Measurements from ENCODE around the gene GJD3. TPM values are rescaled to one million over a fixed set of nuclear protein-coding genes. Genes with fewer than 3 reads are reported as not detected.
A peak's percentile ranks its signal among the peaks of the same experiment; 100 is the strongest.
"Not testable (repeated sequence)": the region's sequence is repeated elsewhere in the genome, so short reads cannot be mapped to it uniquely, and the experiment has no call there.

GJD3 gene
- total RNA-seq, 4 donors from 2014 or later: 0.83 to 3.8 TPM; not detected in 2

- intact Hi-C loops (cut with DNase I; ENCODE audit: low total_unique reads): no loop called here
- H3K4me3 ChIP-seq: no peak overlapping the region
- no peaks in the 10 kb centered on the region for H3K9me3 ChIP-seq
- no peaks in the 10 kb centered on the region for H3K36me3 ChIP-seq
- no peak overlapping the region for H3K27ac ChIP-seq
- no peaks in the 10 kb centered on the region for H3K27me3 ChIP-seq
- no peaks in the 10 kb centered on the region for H3K4me1 ChIP-seq
- DNase-seq: no peak
- TF ChIP-seq CTCF (IDR thresholded peaks at IDR 0.05) (no peak), POLR2A (IDR thresholded peaks at IDR 0.05) (no peak)
Observed at GRCh38 chr17:40407460-40407859, 42.9 kb upstream of the GJD3 start.

DNA sequence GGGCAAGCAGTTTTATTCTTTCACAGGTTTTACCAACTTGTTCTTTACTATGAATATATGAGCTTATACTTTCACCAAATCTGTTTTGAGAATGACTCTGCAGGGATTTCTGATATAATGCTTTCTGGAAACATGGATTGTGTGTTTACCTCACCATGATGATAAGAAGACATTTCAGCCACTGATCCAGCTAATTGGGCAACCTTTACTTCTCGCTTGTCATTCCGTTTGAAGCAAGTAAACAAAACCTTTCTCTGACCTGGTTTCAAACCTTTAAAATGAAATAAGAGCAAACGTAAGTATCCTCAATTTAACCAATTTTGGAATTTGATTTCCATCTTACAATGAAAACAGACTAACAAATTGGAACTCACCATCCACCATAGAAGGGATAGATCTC, 39.5 kb upstream of the GJD3 start:
- no peak for DNase-seq
- no peaks in the 10 kb centered on the region for H3K27me3 ChIP-seq
- TF ChIP-seq CTCF (IDR thresholded peaks at IDR 0.05) (no peak), POLR2A (IDR thresholded peaks at IDR 0.05) (no peak)
- no peaks in the 10 kb centered on the region for H3K9me3 ChIP-seq
- H3K36me3 ChIP-seq: no peaks in the 10 kb centered on the region
- no peak overlapping the region for H3K27ac ChIP-seq
- no peak overlapping the region for H3K4me3 ChIP-seq
- no peaks in the 10 kb centered on the region for H3K4me1 ChIP-seq
- intact Hi-C loops (cut with DNase I; ENCODE audit: low total_unique reads): no loop called here

DNA sequence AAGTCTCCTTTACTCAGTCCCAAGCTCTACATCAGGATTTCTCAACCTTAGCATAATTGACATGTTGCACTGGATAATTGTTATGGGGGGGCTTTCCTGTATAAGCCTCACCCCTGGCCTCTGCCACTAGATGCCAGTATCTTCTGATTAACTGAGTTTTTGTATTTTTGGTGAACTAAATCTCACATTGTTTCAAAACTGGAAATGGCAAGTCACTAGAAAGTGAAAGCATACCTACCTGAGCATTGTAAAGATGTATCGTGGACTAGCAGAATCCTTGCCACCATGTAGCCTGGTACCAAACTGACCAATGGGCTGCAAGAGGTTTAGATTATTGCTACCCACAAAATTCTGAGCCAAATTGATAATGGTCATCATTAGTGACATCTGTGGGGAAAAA, 38.1 kb upstream of the GJD3 start:
- H3K27ac ChIP-seq: no peak overlapping the region
- no peaks in the 10 kb centered on the region for H3K36me3 ChIP-seq
- no peak for DNase-seq
- H3K4me1 ChIP-seq: no peaks in the 10 kb centered on the region
- no peak overlapping the region for H3K4me3 ChIP-seq
- H3K27me3 ChIP-seq: no peaks in the 10 kb centered on the region
- no peaks in the 10 kb centered on the region for H3K9me3 ChIP-seq
- TF ChIP-seq CTCF (IDR thresholded peaks at IDR 0.05) (no peak), POLR2A (IDR thresholded peaks at IDR 0.05) (no peak)
- intact Hi-C loops (cut with DNase I; ENCODE audit: low total_unique reads): no loop called here

- H3K27ac ChIP-seq: no peak overlapping the region
- H3K36me3 ChIP-seq: no peaks in the 10 kb centered on the region
- TF ChIP-seq CTCF (IDR thresholded peaks at IDR 0.05) (peak; percentile 46 to 66 (median 56)), POLR2A (IDR thresholded peaks at IDR 0.05) (no peak)
- no peaks in the 10 kb centered on the region for H3K4me1 ChIP-seq
- no peaks in the 10 kb centered on the region for H3K27me3 ChIP-seq
- intact Hi-C loops (cut with DNase I; ENCODE audit: low total_unique reads): loop anchor here (10.0 kb wide), 1 partner anchor 126 kb away; no protein-coding TSS in a partner anchor
- no peak for DNase-seq
- no peaks in the 10 kb centered on the region for H3K9me3 ChIP-seq
- H3K4me3 ChIP-seq: no peak overlapping the region
Observed at GRCh38 chr17:40399185-40399584, 34.6 kb upstream of the GJD3 start.

DNA sequence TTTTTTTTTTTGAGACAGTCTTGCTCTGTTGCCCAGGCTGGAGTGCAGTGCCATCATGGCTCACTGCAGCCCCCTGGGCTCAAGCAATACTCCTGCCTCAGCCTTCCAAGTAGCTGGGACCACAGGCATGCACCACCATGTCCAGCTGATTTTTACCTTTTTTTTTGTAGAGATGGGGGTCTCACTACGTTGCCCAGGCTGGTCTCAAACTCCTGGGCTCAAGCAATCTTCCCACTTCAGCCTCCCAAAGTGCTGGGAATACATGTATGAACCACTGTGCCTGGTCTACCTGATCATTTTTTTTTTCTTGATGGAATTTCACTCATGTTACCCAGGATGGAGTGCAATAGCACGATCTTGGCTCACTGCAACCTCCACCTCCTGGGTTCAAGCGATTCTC, 22.0 kb upstream of the GJD3 start:
- H3K36me3 ChIP-seq; H3K27ac ChIP-seq; intact Hi-C loops (cut with DNase I; ENCODE audit: low total_unique reads); H3K27me3 ChIP-seq; DNase-seq; H3K9me3 ChIP-seq; H3K4me3 ChIP-seq; H3K4me1 ChIP-seq: not testable (repeated sequence)

DNA sequence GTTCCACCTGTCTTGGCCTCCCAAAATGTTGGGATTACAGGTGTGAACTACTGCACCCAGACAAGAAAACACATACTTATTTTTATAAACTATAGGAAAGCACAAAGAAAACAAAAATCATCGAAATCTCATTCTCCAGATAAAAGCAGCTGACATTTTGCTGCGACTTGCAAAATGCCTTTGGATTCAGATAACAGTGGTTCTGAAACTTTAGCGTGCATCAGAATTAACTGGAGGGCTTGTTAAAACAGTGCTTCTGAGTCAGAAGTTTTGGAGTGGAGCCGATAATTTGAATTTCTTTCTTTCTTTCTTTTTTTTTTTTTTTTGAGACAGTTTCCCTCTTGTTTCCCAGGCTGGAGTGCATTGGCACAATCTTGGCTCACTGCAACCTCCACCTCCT, 17.7 kb upstream of the GJD3 start:
- no peaks in the 10 kb centered on the region for H3K4me1 ChIP-seq
- no peak for DNase-seq
- intact Hi-C loops (cut with DNase I; ENCODE audit: low total_unique reads): no loop called here
- no peaks in the 10 kb centered on the region for H3K9me3 ChIP-seq
- no peaks in the 10 kb centered on the region for H3K27me3 ChIP-seq
- no peak overlapping the region for H3K27ac ChIP-seq
- TF ChIP-seq POLR2A (IDR thresholded peaks at IDR 0.05) (no peak), CTCF (IDR thresholded peaks at IDR 0.05) (no peak)
- H3K4me3 ChIP-seq: no peak overlapping the region
- no peaks in the 10 kb centered on the region for H3K36me3 ChIP-seq

All from uterus (tissue), 4 donors.